Hepatocyte (in vitro differentiated cells): ENCODE measurements around the gene LYZL1. TPM values are rescaled to one million over a fixed set of nuclear protein-coding genes. Genes with fewer than 3 reads are reported as not detected.
"Not testable (repeated sequence)": the region's sequence is repeated elsewhere in the genome, so short reads cannot be mapped to it uniquely, and the experiment has no call there.

Experiments used
- DNase-seq: peaks from one replicate; pipeline ENCODE4 v3.0.0-alpha.2; 2016; ENCODE audit warnings: low spot score
- H2AFZ ChIP-seq: fragments of 200-600 bp; sonication (generic); 2 replicates; pipeline ENCODE4 v1.6.0; 2016; ENCODE audit warnings: antibody characterized with exemption, mild to moderate bottlenecking
- H3K27ac ChIP-seq: fragments of 200-600 bp; sonication (generic); 2 replicates; pipeline ENCODE4 v1.5.1; 2016; ENCODE audit warnings: mild to moderate bottlenecking
- H3K27me3 ChIP-seq: fragments of 200-600 bp; sonication (generic); 2 replicates; pipeline ENCODE4 v1.6.1; 2016
- H3K36me3 ChIP-seq: fragments of 200-600 bp; sonication (generic); replicated peaks from 2 replicates; pipeline ENCODE4 v1.5.1; 2016; ENCODE audit warnings: low read depth; ENCODE audit not compliant: insufficient read depth
- H3K4me1 ChIP-seq: fragments of 200-600 bp; sonication (generic); 2 replicates; pipeline ENCODE4 v1.5.1; 2016; ENCODE audit warnings: mild to moderate bottlenecking, moderate library complexity; ENCODE audit not compliant: insufficient read depth
- H3K4me2 ChIP-seq: fragments of 200-600 bp; sonication (generic); 2 replicates; pipeline ENCODE4 v1.6.0; 2016
- H3K4me3 ChIP-seq: fragments of 200-600 bp; sonication (generic); 2 replicates; pipeline ENCODE4 v1.5.1; 2016; ENCODE audit warnings: mild to moderate bottlenecking
- H3K79me2 ChIP-seq: fragments of 200-600 bp; sonication (generic); 2 replicates; pipeline ENCODE4 v1.6.0; 2017; ENCODE audit warnings: mild to moderate bottlenecking
- H3K9me2 ChIP-seq: fragments of 200-600 bp; sonication (generic); replicated peaks from 2 replicates; pipeline ENCODE4 v1.6.0; 2017; ENCODE audit warnings: mild to moderate bottlenecking; ENCODE audit not compliant: insufficient read depth
- H3K9me3 ChIP-seq: fragments of 200-600 bp; sonication (generic); 2 replicates; pipeline ENCODE4 v1.5.1; 2016; ENCODE audit warnings: low read depth, mild to moderate bottlenecking
- H4K20me1 ChIP-seq: fragments of 200-600 bp; sonication (generic); 2 replicates; pipeline ENCODE4 v1.6.0; 2016; ENCODE audit warnings: mild to moderate bottlenecking; ENCODE audit not compliant: insufficient read depth, poor library complexity, severe bottlenecking
- EZH2 ChIP-seq: fragments of 200-600 bp; sonication (generic); IDR thresholded peaks from 2 replicates; pipeline ENCODE4 v1.6.1; 2016; ENCODE audit warnings: antibody characterized with exemption, mild to moderate bottlenecking, borderline replicate concordance
- EZH2phosphoT487 ChIP-seq: fragments of 200-600 bp; sonication (generic); IDR thresholded peaks from one replicate; pipeline ENCODE4 v1.6.1; 2018; ENCODE audit warnings: antibody characterized with exemption, mild to moderate bottlenecking, low read depth, moderate library complexity; ENCODE audit not compliant: unreplicated experiment, severe bottlenecking
- WGBS: methylation state at CpG from one replicate; pipeline ENCODE4 v1.1.6; 2016; ENCODE audit warnings: low lambda C conversion rate; ENCODE audit errors: missing lambda C conversion rate; 5-methylcytosine and 5-hydroxymethylcytosine counted together
- polyA plus RNA-seq: library from polyadenylated mRNA; unstranded; fragments of >200 nt; fragmentation: Nextera tagmentation; extraction: Ambion mirVana; gene quantifications from 2 replicates; pipeline ENCODE4 v1.2.1, GENCODE V29; 2016
- total RNA-seq: library from RNA; depleted of rRNA; stranded (reverse); fragments of >200 nt; gene quantifications from 2 replicates; pipeline ENCODE4 v1.2.3, GENCODE V29; 2014
- TF ChIP-seq, protein P1 (sequence below): fragments of 200-600 bp; sonication (generic); IDR thresholded peaks from 2 replicates; pipeline ENCODE4 v1.5.1; 2016; ENCODE audit warnings: antibody characterized with exemption, mild to moderate bottlenecking; ENCODE audit not compliant: poor library complexity

LYZL1 gene
- total and polyA plus RNA-seq, 2 experiments from 2014 or later, result not detected

- Histone ChIP-seq H3K4me1 (peaks cover 16% of the 10 kb centered on the region), H3K27ac (no peak overlapping the region), H3K27me3 (no peaks in the 10 kb centered on the region), H3K4me2 (no peak overlapping the region), H3K36me3 (no peaks in the 10 kb centered on the region), H2AFZ (no peak overlapping the region), H4K20me1 (no peaks in the 10 kb centered on the region), H3K79me2 (no peaks in the 10 kb centered on the region), H3K4me3 (no peak overlapping the region), H3K9me2 (no peaks in the 10 kb centered on the region), H3K9me3 (no peaks in the 10 kb centered on the region)
- DNase-seq, result no peak
- TF ChIP-seq EZH2, result no peak
- WGBS, result 94% methylated on average over 5 of the region's 5 CpGs
These were observed 26.9 kb downstream of the LYZL1 start for GRCh38 chr10:29315814-29316213.

GRCh38 chr10:29316308-29317026, 27.6 kb downstream of the LYZL1 start:
- no peaks in the 10 kb centered on the region for H3K36me3 ChIP-seq
- no peaks in the 10 kb centered on the region for H3K27me3 ChIP-seq
- no peaks in the 10 kb centered on the region for H3K9me2 ChIP-seq
- no peaks in the 10 kb centered on the region for H4K20me1 ChIP-seq
- H3K27ac ChIP-seq, result no peak overlapping the region
- peaks cover 16% of the 10 kb centered on the region for H3K4me1 ChIP-seq
- TF ChIP-seq EZH2 (no peak), EZH2phosphoT487 (no peak)
- TF ChIP-seq, protein P1, sequence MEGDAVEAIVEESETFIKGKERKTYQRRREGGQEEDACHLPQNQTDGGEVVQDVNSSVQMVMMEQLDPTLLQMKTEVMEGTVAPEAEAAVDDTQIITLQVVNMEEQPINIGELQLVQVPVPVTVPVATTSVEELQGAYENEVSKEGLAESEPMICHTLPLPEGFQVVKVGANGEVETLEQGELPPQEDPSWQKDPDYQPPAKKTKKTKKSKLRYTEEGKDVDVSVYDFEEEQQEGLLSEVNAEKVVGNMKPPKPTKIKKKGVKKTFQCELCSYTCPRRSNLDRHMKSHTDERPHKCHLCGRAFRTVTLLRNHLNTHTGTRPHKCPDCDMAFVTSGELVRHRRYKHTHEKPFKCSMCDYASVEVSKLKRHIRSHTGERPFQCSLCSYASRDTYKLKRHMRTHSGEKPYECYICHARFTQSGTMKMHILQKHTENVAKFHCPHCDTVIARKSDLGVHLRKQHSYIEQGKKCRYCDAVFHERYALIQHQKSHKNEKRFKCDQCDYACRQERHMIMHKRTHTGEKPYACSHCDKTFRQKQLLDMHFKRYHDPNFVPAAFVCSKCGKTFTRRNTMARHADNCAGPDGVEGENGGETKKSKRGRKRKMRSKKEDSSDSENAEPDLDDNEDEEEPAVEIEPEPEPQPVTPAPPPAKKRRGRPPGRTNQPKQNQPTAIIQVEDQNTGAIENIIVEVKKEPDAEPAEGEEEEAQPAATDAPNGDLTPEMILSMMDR, result no peak
- WGBS, result 87% methylated on average over 8 of the region's 8 CpGs
- H3K4me2 ChIP-seq, result no peak overlapping the region
- no peak overlapping the region for H2AFZ ChIP-seq
- H3K79me2 ChIP-seq, result no peaks in the 10 kb centered on the region
- no peak for DNase-seq
- no peaks in the 10 kb centered on the region for H3K9me3 ChIP-seq
- H3K4me3 ChIP-seq, result no peak overlapping the region

GRCh38 chr10:29317027-29317420, 28.2 kb downstream of the LYZL1 start:
- H3K9me3 ChIP-seq, result no peaks in the 10 kb centered on the region
- no peak overlapping the region for H2AFZ ChIP-seq
- H4K20me1 ChIP-seq, result no peaks in the 10 kb centered on the region
- H3K36me3 ChIP-seq, result no peaks in the 10 kb centered on the region
- no peaks in the 10 kb centered on the region for H3K9me2 ChIP-seq
- no peaks in the 10 kb centered on the region for H3K79me2 ChIP-seq
- DNase-seq, result no peak
- H3K4me2 ChIP-seq, result no peak overlapping the region
- H3K27ac ChIP-seq, result no peak overlapping the region
- no peak overlapping the region for H3K4me3 ChIP-seq
- TF ChIP-seq, protein P1, result no peak
- TF ChIP-seq EZH2phosphoT487 (no peak), EZH2 (no peak)
- peaks cover 16% of the 10 kb centered on the region for H3K4me1 ChIP-seq
- WGBS, result 91% methylated on average over 2 of the region's 2 CpGs
- no peaks in the 10 kb centered on the region for H3K27me3 ChIP-seq

GRCh38 chr10:29317423-29318021, 28.7 kb downstream of the LYZL1 start:
- no peak overlapping the region for H3K4me2 ChIP-seq
- TF ChIP-seq, protein P1, result no peak
- TF ChIP-seq EZH2phosphoT487 (no peak), EZH2 (no peak)
- no peaks in the 10 kb centered on the region for H3K36me3 ChIP-seq
- no peaks in the 10 kb centered on the region for H4K20me1 ChIP-seq
- peaks cover 16% of the 10 kb centered on the region for H3K4me1 ChIP-seq
- H3K79me2 ChIP-seq, result no peaks in the 10 kb centered on the region
- H3K27me3 ChIP-seq, result no peaks in the 10 kb centered on the region
- no peak overlapping the region for H2AFZ ChIP-seq
- no peak for DNase-seq
- no peak overlapping the region for H3K4me3 ChIP-seq
- no peaks in the 10 kb centered on the region for H3K9me3 ChIP-seq
- H3K27ac ChIP-seq, result peak overlapping the region; percentile 44
- no peaks in the 10 kb centered on the region for H3K9me2 ChIP-seq
- WGBS, result 85% methylated on average over 5 of the region's 5 CpGs

DNA sequence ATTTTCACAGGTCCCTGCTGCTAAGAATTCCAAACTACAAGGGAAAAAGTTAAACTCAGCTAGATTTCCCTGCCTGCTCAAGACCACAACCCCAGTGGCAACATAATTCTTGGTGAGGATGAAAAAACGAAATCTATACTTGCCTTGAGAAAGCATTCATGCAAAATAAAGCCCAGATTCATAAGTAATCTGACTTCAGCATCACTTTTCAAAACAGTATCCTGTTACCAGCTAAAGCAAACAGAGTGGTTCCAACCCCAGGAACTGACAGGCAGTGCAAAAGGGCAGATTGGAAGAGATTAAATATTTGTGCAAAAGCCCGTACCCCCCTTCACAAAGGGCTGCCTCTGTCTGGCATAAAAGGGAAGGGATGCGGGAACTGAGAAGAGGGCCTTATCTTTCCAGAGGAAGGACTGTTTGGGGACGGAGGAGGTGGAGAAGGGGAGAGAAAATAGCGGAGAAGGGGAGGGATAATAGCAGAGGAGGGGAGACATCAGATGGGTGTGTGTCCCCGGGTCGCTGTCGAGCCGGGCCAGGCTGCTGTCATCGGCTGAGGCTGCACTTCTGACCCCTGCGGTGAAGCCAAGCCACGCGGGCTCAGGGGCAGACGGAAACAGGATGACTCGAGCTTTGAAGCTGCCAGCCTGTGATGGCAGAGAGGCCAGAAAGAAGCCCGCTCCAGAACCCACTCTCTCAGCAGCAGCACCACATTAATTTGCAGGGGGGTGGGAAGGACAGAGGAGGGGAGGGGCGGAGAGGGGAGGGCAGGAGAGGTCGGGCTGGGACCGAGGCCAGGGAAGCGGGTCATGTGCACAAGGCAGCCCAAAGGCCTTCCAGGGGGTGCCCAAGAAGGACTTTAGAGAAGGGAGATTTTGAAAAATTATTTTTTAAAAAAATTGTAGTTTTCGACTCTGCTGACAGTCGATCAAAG, 29.5 kb downstream of the LYZL1 start:
- not testable (repeated sequence) for H3K36me3 ChIP-seq, H3K4me3 ChIP-seq, H3K9me3 ChIP-seq, H3K9me2 ChIP-seq, H4K20me1 ChIP-seq, H3K27me3 ChIP-seq, H3K79me2 ChIP-seq, H2AFZ ChIP-seq
- peak; percentile 42 for DNase-seq
- peaks cover 16% of the 10 kb centered on the region for H3K4me1 ChIP-seq
- WGBS, result 27% methylated on average over 18 of the region's 22 CpGs
- peak overlapping the region; percentile 65 for H3K4me2 ChIP-seq
- peak overlapping the region; percentile 44 for H3K27ac ChIP-seq
